HUES64 (cell line): Measurements from ENCODE around the gene BTF3L4.
A peak's percentile ranks its signal among the peaks of the same experiment; 100 is the strongest.
"Not testable (repeated sequence)": the region's sequence is repeated elsewhere in the genome, so short reads cannot be mapped to it uniquely, and the experiment has no call there.

Experiments used
- H3K27ac ChIP-seq: 2 replicates; pipeline ENCODE4 v1.7.0; 2013; ENCODE audit warnings: low read depth, low read length, inconsistent platforms
- H3K27me3 ChIP-seq: 2 replicates; pipeline ENCODE4 v1.6.1; 2013; ENCODE audit warnings: mild to moderate bottlenecking, low read length; ENCODE audit not compliant: insufficient read depth
- H3K36me3 ChIP-seq: 2 replicates; pipeline ENCODE4 v1.6.1; 2013; ENCODE audit warnings: mild to moderate bottlenecking, low read length; ENCODE audit not compliant: insufficient read depth
- H3K4me1 ChIP-seq: 2 replicates; pipeline ENCODE4 v1.6.1; 2013; ENCODE audit warnings: mild to moderate bottlenecking, low read length, moderate library complexity; ENCODE audit not compliant: insufficient read depth
- H3K4me3 ChIP-seq: 2 replicates; pipeline ENCODE4 v1.5.1; 2013; ENCODE audit warnings: mild to moderate bottlenecking, low read length, moderate library complexity
- H3K9ac ChIP-seq: 2 replicates; pipeline ENCODE4 v1.6.1; 2013; ENCODE audit warnings: mild to moderate bottlenecking, low read depth, low read length
- H3K9me3 ChIP-seq: 2 replicates; pipeline ENCODE4 v1.6.1; 2013; ENCODE audit warnings: low read depth, low read length; ENCODE audit not compliant: insufficient read depth
- WGBS: fragments of 150-250, 120-280 bp; methylation state at CpG from one replicate; pipeline ENCODE4 v1.1.7; 2013; ENCODE audit warnings: missing lambda C conversion rate; 5-methylcytosine and 5-hydroxymethylcytosine counted together

BTF3L4 gene

DNA sequence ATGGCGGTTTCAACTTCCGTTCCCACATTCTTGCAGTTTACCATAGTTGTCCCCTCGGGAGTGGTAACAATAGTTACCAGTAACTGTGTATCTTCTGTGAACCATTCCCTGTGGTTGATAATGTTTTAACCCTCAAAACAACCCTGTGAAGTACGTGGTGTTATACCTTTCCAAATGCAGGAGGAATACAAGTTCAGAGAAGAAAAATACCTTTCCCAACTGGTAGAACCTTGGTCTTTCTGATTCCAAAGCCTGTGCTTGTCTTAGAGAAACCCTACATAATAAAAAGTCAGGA is 789 bp downstream of the BTF3L4 start:
- Histone ChIP-seq H3K9me3 (no peaks in the 10 kb centered on the region), H3K4me3 (peak overlapping the region; percentile 75), H3K27me3 (no peaks in the 10 kb centered on the region), H3K9ac (peak overlapping the region; percentile 93), H3K36me3 (peaks cover 49% of the 10 kb centered on the region), H3K27ac (peak overlapping the region; percentile 95), H3K4me1 (peaks cover 21% of the 10 kb centered on the region)
- 5% methylated on average over 4 of the region's 4 CpGs for WGBS

DNA sequence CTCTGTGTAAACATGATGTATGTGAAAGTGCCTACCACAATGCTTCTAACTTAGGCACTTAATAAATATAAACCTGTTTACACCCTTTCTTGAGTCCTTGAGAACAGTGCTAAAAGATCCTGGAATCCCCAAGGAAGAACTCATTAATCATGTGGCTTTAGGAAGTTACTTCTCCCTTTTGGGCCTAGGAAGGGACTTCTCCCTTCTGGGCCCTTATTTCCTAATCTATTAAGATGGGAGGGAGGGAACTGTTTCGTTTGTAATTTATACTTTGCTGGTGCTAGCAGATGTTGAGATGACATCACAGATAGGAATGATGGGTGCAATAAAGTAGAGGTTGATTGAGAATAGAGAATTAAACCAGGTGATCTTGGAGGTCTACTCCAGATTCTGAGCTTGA is 1.2 kb downstream of the BTF3L4 start:
- Histone ChIP-seq H3K36me3 (peaks cover 46% of the 10 kb centered on the region), H3K9ac (peak overlapping the region; percentile 93), H3K9me3 (no peaks in the 10 kb centered on the region), H3K4me1 (peaks cover 21% of the 10 kb centered on the region), H3K27me3 (no peaks in the 10 kb centered on the region), H3K27ac (peak overlapping the region; percentile 95), H3K4me3 (peak overlapping the region; percentile 75)
- WGBS: 45% methylated on average over 1 of the region's 1 CpG

DNA sequence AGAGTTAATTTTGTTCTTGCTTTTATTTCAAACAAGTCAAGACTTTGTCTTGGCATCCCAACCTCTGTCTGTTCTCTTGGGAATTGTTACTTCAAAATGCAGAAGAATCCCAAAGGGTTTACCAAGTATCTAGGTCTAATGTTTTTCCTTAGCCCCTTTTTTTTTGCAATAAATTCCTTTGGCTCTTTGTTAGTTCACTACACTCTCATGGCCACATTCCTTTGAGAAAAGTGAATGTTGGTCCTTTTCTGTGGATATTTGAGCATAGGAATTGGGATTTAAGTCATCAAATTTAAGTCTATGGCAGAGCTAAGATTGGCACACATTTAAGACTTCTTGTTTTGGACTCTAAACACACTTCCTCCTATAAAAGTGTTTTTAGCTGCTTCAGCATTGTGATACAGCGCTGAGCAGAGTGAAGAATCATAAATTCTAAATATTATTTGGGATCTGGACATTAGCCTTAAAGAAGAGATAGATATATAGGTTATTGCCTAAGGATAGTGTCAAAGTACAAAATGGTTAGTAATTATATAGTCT is 1.9 kb downstream of the BTF3L4 start:
- H3K27me3 ChIP-seq: no peaks in the 10 kb centered on the region
- H3K27ac ChIP-seq: peak overlapping the region; percentile 95; the same call in 1 of the 2 replicates
- H3K4me3 ChIP-seq: peak overlapping the region; percentile 75
- peaks cover 47% of the 10 kb centered on the region for H3K36me3 ChIP-seq
- WGBS: 100% methylated on average over 1 of the region's 1 CpG
- H3K9me3 ChIP-seq: no peaks in the 10 kb centered on the region
- H3K9ac ChIP-seq: peak overlapping the region; percentile 93
- peaks cover 21% of the 10 kb centered on the region for H3K4me1 ChIP-seq

DNA sequence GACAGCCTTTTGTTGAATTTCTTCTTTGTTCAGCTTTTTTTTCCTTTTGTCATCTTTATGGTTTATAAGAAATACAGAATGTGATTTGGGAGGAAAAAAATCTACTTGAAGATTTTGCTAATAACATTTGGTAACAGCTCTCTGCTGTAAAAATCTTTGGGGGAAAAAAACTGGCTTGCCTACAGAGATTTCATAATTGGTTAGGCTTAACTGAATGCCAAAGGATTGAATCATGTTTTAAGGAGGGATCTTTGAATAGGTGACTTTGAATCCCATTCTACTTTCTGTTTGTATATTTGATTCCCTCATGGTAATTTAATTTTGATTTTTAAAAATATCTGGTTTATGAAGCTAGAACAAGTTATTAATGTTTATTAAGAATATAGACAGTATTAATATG is 3.2 kb downstream of the BTF3L4 start:
- no peak overlapping the region; the same call in 1 of the 2 replicates for H3K9ac ChIP-seq
- no peak overlapping the region for H3K27ac ChIP-seq
- H3K9me3 ChIP-seq: no peaks in the 10 kb centered on the region
- H3K4me3 ChIP-seq: no peak overlapping the region
- peaks cover 60% of the 10 kb centered on the region for H3K36me3 ChIP-seq
- peaks cover 21% of the 10 kb centered on the region for H3K4me1 ChIP-seq
- H3K27me3 ChIP-seq: no peaks in the 10 kb centered on the region

DNA sequence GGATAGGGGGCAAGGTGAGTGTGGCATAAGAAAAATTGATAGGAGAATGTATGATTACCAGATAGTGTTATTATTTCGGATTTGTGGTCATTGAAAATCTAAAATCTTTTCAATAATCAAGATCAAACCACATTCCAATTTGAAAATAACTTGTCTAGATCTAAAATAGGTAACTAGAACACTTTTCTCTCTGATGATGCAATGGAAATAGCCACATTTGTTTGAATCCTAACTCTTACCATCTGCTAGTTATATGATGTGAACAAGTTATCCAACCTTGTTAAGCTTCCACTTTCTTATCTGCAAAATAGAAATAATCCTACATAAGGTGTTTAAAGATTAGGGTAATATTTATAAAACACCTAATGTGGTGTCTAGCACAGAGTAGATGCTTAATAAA is 3.8 kb downstream of the BTF3L4 start:
- H3K36me3 ChIP-seq: peaks cover 66% of the 10 kb centered on the region
- no peak overlapping the region for H3K4me3 ChIP-seq

DNA sequence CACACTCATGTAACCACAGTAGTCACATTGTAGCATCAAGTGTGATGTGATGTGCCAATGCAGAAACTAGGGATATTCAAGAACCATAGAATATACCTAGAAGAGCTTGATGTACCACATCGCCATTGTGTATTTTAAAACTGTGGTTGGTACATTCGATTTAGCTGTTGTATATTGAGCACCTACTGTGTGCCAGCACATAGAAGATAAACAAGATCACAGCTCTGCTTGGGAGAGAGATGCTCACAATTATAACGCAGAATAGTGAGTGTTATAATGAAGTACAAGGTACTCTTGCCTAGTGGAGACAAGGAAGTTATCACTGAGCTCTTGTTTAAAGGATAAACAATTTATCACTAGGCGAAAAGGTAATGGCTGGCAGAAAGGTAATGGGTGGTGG is 4.7 kb downstream of the BTF3L4 start:
- no peak overlapping the region for H3K27ac ChIP-seq
- WGBS: 94% methylated on average over 4 of the region's 4 CpGs
- H3K4me3 ChIP-seq: no peak overlapping the region
- no peaks in the 10 kb centered on the region for H3K9me3 ChIP-seq
- H3K27me3 ChIP-seq: no peaks in the 10 kb centered on the region
- H3K4me1 ChIP-seq: peaks cover 21% of the 10 kb centered on the region
- H3K36me3 ChIP-seq: peaks cover 75% of the 10 kb centered on the region
- H3K9ac ChIP-seq: no peak overlapping the region

More for the DNA sequence above, 3.8 kb downstream of the BTF3L4 start:
- H3K4me1 ChIP-seq: peaks cover 21% of the 10 kb centered on the region
- H3K9me3 ChIP-seq: no peaks in the 10 kb centered on the region
- H3K9ac ChIP-seq: no peak overlapping the region
- H3K27ac ChIP-seq: no peak overlapping the region
- no peaks in the 10 kb centered on the region for H3K27me3 ChIP-seq
- WGBS: no CpG with 5 or more reads among the region's 1 CpG

DNA sequence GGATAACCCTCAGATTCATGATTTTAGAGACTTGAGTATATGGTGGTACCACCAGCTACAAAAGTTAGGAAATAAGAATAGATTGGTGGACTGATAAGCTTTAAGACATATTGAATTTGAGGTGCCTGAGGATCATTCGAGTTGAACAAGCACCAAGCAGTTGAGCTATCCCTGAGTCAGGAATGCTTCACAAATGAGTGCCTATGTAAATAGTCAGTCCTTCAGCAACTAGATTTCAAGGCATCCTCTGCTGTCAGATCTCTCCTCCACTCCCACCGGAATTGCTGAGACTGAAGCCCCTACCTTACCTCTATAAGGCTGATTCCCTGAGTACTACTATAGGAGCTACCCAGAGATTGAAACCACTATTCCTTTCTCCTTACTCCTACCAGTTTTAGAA is 7.1 kb downstream of the BTF3L4 start:
- H3K9ac ChIP-seq: no peak overlapping the region
- no peaks in the 10 kb centered on the region for H3K27me3 ChIP-seq
- no peak overlapping the region for H3K4me3 ChIP-seq
- H3K4me1 ChIP-seq: peaks cover 7% of the 10 kb centered on the region
- no peaks in the 10 kb centered on the region for H3K9me3 ChIP-seq
- 92% methylated on average over 2 of the region's 2 CpGs for WGBS
- H3K27ac ChIP-seq: no peak overlapping the region
- H3K36me3 ChIP-seq: peaks cover 92% of the 10 kb centered on the region

DNA sequence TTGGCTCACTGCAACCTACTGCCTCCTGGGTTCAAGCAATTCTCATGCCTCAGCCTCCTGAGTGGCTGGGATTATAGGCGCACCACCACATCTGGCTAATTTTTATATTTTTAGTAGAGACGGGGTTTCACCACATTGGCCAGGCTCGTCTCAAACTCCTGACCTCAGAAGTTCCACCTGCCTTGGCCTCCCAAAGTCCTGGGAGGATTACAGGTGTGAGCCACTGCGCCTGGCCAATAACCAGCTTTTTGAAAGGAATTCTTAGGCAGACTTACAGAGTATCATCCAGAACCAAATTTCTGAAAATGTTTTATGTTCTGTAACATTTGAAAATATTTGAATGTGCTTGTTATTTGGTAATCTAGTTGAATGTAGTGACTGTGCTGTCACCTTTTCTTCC is 14.6 kb downstream of the BTF3L4 start:
- Histone ChIP-seq H3K9ac (no peak overlapping the region), H3K27ac (no peak overlapping the region), H3K4me3 (no peak overlapping the region), H3K9me3 (no peaks in the 10 kb centered on the region), H3K4me1 (no peaks in the 10 kb centered on the region), H3K36me3 (peaks cover 73% of the 10 kb centered on the region), H3K27me3 (no peaks in the 10 kb centered on the region)
- WGBS: 95% methylated on average over 4 of the region's 4 CpGs

DNA sequence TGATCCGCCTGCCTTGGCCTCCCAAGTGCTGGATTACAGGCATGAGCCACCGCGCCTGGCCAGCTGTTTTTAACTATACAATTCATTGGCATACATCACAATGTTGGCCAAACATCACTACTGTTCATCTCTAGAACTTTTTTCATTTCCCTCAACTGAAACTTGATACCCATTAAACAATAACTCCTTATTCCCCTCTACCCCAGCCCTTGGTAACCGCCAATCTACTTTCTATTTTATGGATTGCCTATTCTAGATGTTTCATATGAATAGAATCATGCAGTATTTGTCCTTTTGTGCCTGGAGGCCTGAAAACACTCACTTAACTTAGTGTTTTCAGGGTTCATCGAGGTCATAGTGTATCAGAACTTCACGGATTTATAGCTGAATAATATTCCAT is 16.2 kb downstream of the BTF3L4 start:
- Histone ChIP-seq H3K36me3 (peaks cover 67% of the 10 kb centered on the region), H3K27ac (no peak overlapping the region)
- WGBS: 83% methylated on average over 6 of the region's 6 CpGs

DNA sequence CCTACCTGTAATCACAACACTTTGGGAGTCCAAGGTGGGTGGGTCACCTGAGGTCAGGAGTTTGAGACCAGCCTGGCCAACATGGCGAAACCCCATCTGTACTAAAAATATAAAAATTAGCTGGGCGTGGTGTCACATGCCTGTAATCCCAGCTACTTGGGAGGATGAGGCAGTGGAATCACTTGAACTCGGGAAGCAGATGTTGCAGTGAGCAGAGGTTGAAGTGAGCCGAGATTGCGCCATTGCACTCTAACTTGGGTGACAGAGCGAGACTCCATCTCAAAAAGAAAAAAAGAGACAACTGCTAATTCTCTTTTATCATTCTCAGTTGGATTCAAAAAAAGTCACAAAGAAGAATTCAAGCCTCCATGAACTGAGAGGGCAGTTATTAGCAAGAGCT is 21.2 kb downstream of the BTF3L4 start:
- peaks cover 57% of the 10 kb centered on the region for H3K36me3 ChIP-seq
- not testable (repeated sequence) for H3K27ac ChIP-seq

More for the DNA sequence above, 16.2 kb downstream of the BTF3L4 start:
- no peaks in the 10 kb centered on the region for H3K27me3 ChIP-seq
- no peaks in the 10 kb centered on the region for H3K9me3 ChIP-seq
- H3K4me1 ChIP-seq: no peaks in the 10 kb centered on the region
- no peak overlapping the region for H3K9ac ChIP-seq
- H3K4me3 ChIP-seq: no peak overlapping the region

DNA sequence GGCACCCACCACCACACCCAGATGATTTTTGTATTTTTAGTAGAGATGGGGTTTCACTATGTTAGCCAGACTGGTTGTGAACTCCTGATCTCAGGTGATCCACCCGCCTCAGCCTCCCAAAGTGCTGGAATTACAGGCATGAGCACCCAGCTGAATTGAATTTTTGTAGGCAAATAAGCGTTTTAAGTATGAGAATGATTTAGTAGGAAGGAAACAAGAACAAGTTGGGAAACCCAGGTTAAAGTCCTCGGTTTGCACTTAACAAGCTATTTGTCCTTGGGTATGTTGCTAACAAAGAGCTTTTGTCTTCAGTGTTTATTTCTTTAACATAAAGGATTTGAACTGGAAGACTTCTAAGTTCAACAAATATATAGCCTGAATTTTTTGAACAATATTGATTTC is 23.9 kb downstream of the BTF3L4 start:
- WGBS: 96% methylated on average over 3 of the region's 3 CpGs
- H3K36me3 ChIP-seq: peaks cover 51% of the 10 kb centered on the region

More for the DNA sequence above, 21.2 kb downstream of the BTF3L4 start:
- H3K9ac ChIP-seq, H3K27me3 ChIP-seq, H3K4me3 ChIP-seq, H3K4me1 ChIP-seq, H3K9me3 ChIP-seq: not testable (repeated sequence)
- 92% methylated on average over 6 of the region's 6 CpGs for WGBS

DNA sequence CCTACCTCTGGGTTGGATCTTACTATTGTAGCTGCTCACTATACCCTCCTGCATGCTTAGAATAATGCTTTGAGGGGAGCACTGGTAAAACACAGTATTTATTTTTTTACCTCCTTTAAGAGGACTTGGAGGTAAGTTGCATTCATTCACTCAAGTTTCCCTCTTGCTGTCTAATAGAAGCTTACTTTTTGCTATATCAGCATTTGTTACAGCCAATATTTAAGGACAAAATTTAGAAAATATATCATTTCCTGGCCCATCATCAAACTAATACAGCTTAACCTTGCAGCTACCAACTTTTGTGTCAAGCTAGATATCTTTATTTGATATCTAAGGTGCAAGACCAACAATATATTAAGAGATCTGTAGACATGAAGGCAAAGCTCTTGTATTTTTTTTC is 31.8 kb downstream of the BTF3L4 start:
- not testable (repeated sequence) for H3K4me3 ChIP-seq, H3K27ac ChIP-seq, H3K9ac ChIP-seq, H3K4me1 ChIP-seq, H3K27me3 ChIP-seq, H3K9me3 ChIP-seq
- H3K36me3 ChIP-seq: peaks cover 74% of the 10 kb centered on the region

More for the DNA sequence above, 23.9 kb downstream of the BTF3L4 start:
- Histone ChIP-seq H3K4me1 (peaks cover 4% of the 10 kb centered on the region; the same call in 1 of the 2 replicates), H3K9me3 (no peaks in the 10 kb centered on the region), H3K27ac (no peak overlapping the region), H3K9ac (no peak overlapping the region), H3K4me3 (no peak overlapping the region), H3K27me3 (no peaks in the 10 kb centered on the region)
